Lung (tissue), 12 donors: Measurements from ENCODE around the gene NME3. TPM values are rescaled to one million over a fixed set of nuclear protein-coding genes. Genes with fewer than 3 reads are reported as not detected.

Experiments
- ATAC-seq: fragments of 200-7000 bp; cut with Tn5 transposase; one replicate; pipeline ENCODE4 v1.9.1; 2020; ENCODE audit warnings: moderate number of reproducible peaks; ENCODE audit not compliant: insufficient read depth, low FRiP score
- DNase-seq, 3 donors: peaks; one replicate each; pipeline ENCODE4 v3.0.0-alpha.2; 2013 to 2017
- H3K27ac ChIP-seq, 2 donors: one replicate each; pipeline ENCODE4 v1.5.1; 2013; ENCODE audit warnings: mild to moderate bottlenecking in 2 of 2, moderate library complexity in 2 of 2, control low read depth in 1 of 2, inconsistent platforms in 1 of 2, low read depth in 1 of 2, low read length in 1 of 2
- H3K27me3 ChIP-seq, 3 donors: one replicate each; pipeline ENCODE4 v1.5.1; 2013; ENCODE audit warnings: low read length in 2 of 3; ENCODE audit not compliant: control insufficient read depth in 3 of 3, insufficient read depth in 3 of 3
- H3K36me3 ChIP-seq, 4 donors: one replicate each; pipeline ENCODE4 v1.5.1; 2013; ENCODE audit warnings: low read length in 4 of 4, mild to moderate bottlenecking in 1 of 4, moderate library complexity in 1 of 4; ENCODE audit not compliant: control insufficient read depth in 4 of 4, insufficient read depth in 4 of 4
- H3K4me1 ChIP-seq, 5 donors: one replicate each; pipeline ENCODE4 v1.5.1; 2013; ENCODE audit warnings: low read length in 5 of 5, mild to moderate bottlenecking in 2 of 5, moderate library complexity in 1 of 5; ENCODE audit not compliant: control insufficient read depth in 5 of 5, insufficient read depth in 5 of 5
- H3K4me3 ChIP-seq: one replicate; pipeline ENCODE4 v1.5.1; 2013; ENCODE audit warnings: mild to moderate bottlenecking, control low read depth, moderate library complexity
- H3K9ac ChIP-seq, 2 donors: one replicate each; pipeline ENCODE4 v1.5.1; 2013; ENCODE audit warnings: low read length in 2 of 2, control low read depth in 1 of 2; ENCODE audit not compliant: insufficient read depth in 1 of 2
- H3K9me3 ChIP-seq, 4 donors: one replicate each; pipeline ENCODE4 v1.5.1; 2013; ENCODE audit warnings: low read length in 3 of 4, mild to moderate bottlenecking in 1 of 4, moderate library complexity in 1 of 4; ENCODE audit not compliant: control insufficient read depth in 4 of 4, insufficient read depth in 3 of 4
- CTCF ChIP-seq: IDR thresholded peaks from 2 replicates; pipeline ENCODE4 v1.5.1; 2012; ENCODE audit warnings: mild to moderate bottlenecking; ENCODE audit errors: control extremely low read depth, extremely low read depth
- WGBS, 2 donors: extraction: QIAGEN DNeasy Blood & Tissue Kit; methylation state at CpG; one replicate each; pipeline ENCODE4 v1.1.7; 2013; 5-methylcytosine and 5-hydroxymethylcytosine counted together
- polyA plus RNA-seq, 2 donors: library from polyadenylated mRNA; stranded (reverse); fragments of 200-250 nt; gene quantifications; one replicate each; pipeline ENCODE4 v1.2.1, GENCODE V29; 2013
- total RNA-seq, 2 donors: library from RNA; depleted of rRNA in 1 of 2; stranded (reverse); fragments of >200 nt in 1 of 2; gene quantifications; one replicate each; pipeline ENCODE4 v1.2.1, GENCODE V29; 2014 to 2021
- donor health status: control.
- donor health status: control.
- donor health status: Bipolar disorder and iron deficiency.
- donor health status: healthy.
- donor health status: DM: yes; HTN: yes; CAD: no.

Gene NME3
- total and polyA plus RNA-seq, 4 donors, result 25.1 to 197 (median 66.9) TPM

DNA sequence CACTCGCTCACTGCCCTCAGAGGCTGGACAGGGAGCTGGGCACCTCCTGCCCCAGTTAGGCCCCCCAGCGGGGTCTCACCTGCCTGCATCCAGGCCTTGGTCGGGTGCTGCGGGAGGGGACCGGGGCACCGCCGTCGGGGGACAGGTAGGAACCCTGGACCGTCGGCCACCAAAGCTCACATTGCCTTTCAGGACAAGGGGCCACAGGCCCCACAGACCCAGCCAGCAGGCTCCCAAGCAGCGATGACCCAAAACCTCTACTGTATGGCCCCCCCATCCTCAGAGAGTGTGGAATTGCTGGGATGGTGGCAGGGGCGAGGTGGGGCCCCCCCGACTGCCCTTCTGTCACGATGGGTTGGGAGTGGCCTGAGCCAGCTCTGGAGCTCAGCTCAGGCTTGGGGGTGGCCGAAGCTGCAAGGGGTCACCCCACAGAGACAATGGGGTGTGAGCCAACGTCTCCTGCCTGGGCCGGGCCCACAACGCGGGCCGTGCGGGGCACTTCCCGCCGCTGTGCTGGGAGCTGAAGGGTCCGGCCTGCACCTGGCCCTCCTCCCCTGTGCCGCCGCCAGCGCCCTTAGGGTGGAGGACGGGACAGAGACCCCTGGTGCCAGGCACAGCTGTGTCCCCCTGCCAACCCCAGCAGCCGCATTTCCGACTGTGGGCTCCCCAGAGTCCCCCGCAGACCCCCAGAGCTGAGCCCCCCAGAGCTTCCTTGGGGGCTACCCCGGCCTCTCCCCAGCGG, 21.7 kb upstream of the NME3 start:
- whole genome bisulfite sequencing, 2 donors, result 82 to 85% methylated on average over 31 to 33 of the region's 33 CpGs
- no peaks in the 10 kb centered on the region for H3K27me3 ChIP-seq
- peaks cover 0 to 4% (median 0%) of the 10 kb centered on the region in 4 donors for H3K9me3 ChIP-seq
- H3K4me1 ChIP-seq, result peaks cover 0 to 12% (median 0%) of the 10 kb centered on the region in 5 donors
- H3K9ac ChIP-seq, result no peak overlapping the region
- peaks cover 0 to 40% (median 0%) of the 10 kb centered on the region in 4 donors for H3K36me3 ChIP-seq
- no peak for ATAC-seq
- no peak overlapping the region for H3K4me3 ChIP-seq
- no peak for DNase-seq
- peak overlapping the region in 1 of 2 donors; percentile 44 for H3K27ac ChIP-seq
- no peak for TF ChIP-seq CTCF

DNA sequence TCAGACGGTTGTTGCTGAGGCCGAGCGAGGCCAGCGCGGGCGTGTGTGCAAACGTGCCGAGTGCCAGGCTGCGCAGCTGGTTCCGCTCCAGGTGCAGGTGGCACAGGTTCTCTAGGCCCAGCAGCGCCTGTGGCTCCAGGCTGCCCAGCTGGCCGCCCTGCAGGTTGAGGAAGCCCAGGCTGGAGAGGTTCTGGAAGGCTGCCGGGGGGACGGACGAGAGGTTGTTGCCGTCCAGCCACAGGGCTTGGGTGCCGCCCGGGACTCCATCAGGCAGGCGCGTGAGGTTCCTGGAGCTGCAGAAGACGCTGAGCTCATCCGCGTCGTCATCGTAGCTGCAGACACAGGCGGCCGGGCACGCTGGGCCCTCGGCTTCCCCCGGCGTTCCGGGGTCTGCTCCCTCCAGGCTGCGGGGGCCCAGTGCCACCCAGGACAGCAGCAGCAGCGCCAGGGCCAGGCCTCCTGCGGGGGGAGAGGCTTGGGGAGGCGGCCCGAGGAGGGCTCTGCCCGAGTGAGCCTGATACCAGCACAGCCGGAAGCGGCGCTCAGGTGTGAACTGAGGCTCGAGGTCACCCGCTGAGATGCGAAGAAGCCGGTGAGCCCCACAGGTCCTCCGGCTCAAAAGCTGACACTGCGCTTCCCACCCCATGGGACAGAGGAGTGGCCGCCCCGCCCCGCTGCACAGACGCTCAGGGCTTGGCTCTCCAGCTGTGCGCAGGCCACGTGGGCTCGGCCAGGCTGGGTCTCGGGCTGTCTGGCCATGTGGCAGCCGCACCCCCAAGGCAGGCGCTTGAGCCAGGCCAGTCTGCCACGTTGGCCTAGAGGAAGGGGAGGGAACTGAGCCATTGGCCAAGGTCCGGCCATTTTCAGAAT, 20.8 kb upstream of the NME3 start:
- H3K9me3 ChIP-seq, result peaks cover 0 to 3% (median 0%) of the 10 kb centered on the region in 4 donors
- ATAC-seq, result no peak
- WGBS, 2 donors, result 91 to 92% methylated on average over 58 to 59 of the region's 59 CpGs
- TF ChIP-seq CTCF, result no peak
- DNase-seq, result no peak
- no peak overlapping the region for H3K4me3 ChIP-seq
- H3K36me3 ChIP-seq, result peaks cover 0 to 48% (median 0%) of the 10 kb centered on the region in 4 donors
- no peaks in the 10 kb centered on the region for H3K27me3 ChIP-seq
- no peak overlapping the region for H3K9ac ChIP-seq
- peaks cover 0 to 12% (median 0%) of the 10 kb centered on the region in 5 donors for H3K4me1 ChIP-seq
- H3K27ac ChIP-seq, result no peak overlapping the region

- ATAC-seq (no peak), DNase-seq (no peak)
- Histone ChIP-seq H3K4me1 (peaks cover 0 to 12% (median 0%) of the 10 kb centered on the region in 5 donors), H3K9ac (no peak overlapping the region), H3K27me3 (no peaks in the 10 kb centered on the region), H3K36me3 (peaks cover 0 to 55% (median 0%) of the 10 kb centered on the region in 4 donors), H3K27ac (no peak overlapping the region), H3K9me3 (peaks cover 0 to 3% (median 0%) of the 10 kb centered on the region in 4 donors), H3K4me3 (no peak overlapping the region)
- no peak for TF ChIP-seq CTCF
- WGBS, 2 donors, result 95 to 96% methylated on average over 53 of the region's 53 CpGs
Measured at GRCh38 chr16:1791256-1791942, 20.1 kb upstream of the NME3 start.
